ENCODE measurements around the gene RAB8B.

GRCh38 chr15:63314409-63314808 lies 125.0 kb downstream of the RAB8B start:
- TF ChIP-seq, protein P1, sequence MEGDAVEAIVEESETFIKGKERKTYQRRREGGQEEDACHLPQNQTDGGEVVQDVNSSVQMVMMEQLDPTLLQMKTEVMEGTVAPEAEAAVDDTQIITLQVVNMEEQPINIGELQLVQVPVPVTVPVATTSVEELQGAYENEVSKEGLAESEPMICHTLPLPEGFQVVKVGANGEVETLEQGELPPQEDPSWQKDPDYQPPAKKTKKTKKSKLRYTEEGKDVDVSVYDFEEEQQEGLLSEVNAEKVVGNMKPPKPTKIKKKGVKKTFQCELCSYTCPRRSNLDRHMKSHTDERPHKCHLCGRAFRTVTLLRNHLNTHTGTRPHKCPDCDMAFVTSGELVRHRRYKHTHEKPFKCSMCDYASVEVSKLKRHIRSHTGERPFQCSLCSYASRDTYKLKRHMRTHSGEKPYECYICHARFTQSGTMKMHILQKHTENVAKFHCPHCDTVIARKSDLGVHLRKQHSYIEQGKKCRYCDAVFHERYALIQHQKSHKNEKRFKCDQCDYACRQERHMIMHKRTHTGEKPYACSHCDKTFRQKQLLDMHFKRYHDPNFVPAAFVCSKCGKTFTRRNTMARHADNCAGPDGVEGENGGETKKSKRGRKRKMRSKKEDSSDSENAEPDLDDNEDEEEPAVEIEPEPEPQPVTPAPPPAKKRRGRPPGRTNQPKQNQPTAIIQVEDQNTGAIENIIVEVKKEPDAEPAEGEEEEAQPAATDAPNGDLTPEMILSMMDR (IDR thresholded peaks at IDR 0.05) = no peak
- TF ChIP-seq POLR2A (IDR thresholded peaks at IDR 0.05) (no peak), POLR2AphosphoS5 (IDR thresholded peaks at IDR 0.05) (no peak)

Data from breast epithelium (tissue), 3 donors.